ENCODE measurements around the gene SMARCD1. TPM values are rescaled to one million over a fixed set of nuclear protein-coding genes. Genes with fewer than 3 reads are reported as not detected.

The SMARCD1 gene
- total and polyA plus RNA-seq, 9 of the 15 experiments (the other 6 are each of a cell fraction or from before 2014, with no cell fraction given), result 0.86 to 91.7 (median 48.0) TPM

DNA sequence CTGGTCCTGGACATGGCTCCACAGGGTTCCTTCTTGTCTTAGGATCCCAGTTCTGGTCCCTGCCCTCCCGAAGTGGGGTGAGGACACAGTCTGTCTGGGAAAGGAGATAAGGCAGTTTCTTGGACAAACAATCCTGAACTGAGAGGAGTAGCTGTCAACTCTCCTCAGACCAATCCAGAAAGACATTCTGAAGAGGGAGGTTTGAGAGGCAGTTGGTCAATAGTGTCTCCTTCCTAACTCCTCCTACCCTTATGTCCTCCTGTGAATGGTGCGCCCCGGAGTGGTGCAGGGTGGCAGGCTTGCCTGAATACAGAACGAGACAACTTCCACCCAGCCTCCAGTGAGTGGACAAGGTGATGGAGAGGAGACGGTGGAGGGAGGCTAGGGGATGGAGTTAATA, 43.2 kb upstream of the SMARCD1 start (continued):
- TF ChIP-seq, protein P1, sequence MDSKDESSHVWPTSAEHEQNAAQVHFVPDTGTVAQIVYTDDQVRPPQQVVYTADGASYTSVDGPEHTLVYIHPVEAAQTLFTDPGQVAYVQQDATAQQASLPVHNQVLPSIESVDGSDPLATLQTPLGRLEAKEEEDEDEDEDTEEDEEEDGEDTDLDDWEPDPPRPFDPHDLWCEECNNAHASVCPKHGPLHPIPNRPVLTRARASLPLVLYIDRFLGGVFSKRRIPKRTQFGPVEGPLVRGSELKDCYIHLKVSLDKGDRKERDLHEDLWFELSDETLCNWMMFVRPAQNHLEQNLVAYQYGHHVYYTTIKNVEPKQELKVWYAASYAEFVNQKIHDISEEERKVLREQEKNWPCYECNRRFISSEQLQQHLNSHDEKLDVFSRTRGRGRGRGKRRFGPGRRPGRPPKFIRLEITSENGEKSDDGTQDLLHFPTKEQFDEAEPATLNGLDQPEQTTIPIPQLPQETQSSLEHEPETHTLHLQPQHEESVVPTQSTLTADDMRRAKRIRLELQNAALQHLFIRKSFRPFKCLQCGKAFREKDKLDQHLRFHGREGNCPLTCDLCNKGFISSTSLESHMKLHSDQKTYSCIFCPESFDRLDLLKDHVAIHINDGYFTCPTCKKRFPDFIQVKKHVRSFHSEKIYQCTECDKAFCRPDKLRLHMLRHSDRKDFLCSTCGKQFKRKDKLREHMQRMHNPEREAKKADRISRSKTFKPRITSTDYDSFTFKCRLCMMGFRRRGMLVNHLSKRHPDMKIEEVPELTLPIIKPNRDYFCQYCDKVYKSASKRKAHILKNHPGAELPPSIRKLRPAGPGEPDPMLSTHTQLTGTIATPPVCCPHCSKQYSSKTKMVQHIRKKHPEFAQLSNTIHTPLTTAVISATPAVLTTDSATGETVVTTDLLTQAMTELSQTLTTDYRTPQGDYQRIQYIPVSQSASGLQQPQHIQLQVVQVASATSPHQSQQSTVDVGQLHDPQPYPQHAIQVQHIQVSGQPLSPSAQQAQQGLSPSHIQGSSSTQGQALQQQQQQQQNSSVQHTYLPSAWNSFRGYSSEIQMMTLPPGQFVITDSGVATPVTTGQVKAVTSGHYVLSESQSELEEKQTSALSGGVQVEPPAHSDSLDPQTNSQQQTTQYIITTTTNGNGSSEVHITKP (IDR thresholded peaks at IDR 0.05; ENCODE audit: partially characterized antibody), result peak; percentile 89
- TF ChIP-seq NFATC3 (IDR thresholded peaks at IDR 0.05) (no peak), ESRRB (CRISPR knock-in tag; IDR thresholded peaks at IDR 0.05; ENCODE audit: borderline replicate concordance) (no peak), HDAC6 (IDR thresholded peaks at IDR 0.05; ENCODE audit: low read depth, low read length) (no peak), BCL6 (CRISPR knock-in tag; IDR thresholded peaks at IDR 0.05) (no peak), BHLHE40 (IDR thresholded peaks at IDR 0.05; ENCODE audit: low read length) (no peak), XRCC4 (IDR thresholded peaks at IDR 0.05; ENCODE audit: extremely low read depth, insufficient read depth, insufficient read length) (no peak), ZNF263 (CRISPR knock-in tag; IDR thresholded peaks at IDR 0.05; ENCODE audit: borderline replicate concordance) (no peak), ZNF133 (CRISPR knock-in tag; IDR thresholded peaks at IDR 0.05) (no peak), FOXJ3 (CRISPR knock-in tag; IDR thresholded peaks at IDR 0.05) (no peak), TEAD4 (IDR thresholded peaks at IDR 0.05; ENCODE audit: low read length) (peak; percentile 83), TEAD4 (CRISPR knock-in tag; IDR thresholded peaks at IDR 0.05; ENCODE audit: borderline replicate concordance) (no peak), HNRNPUL1 (IDR thresholded peaks at IDR 0.05; ENCODE audit: low read length) (no peak)
- TF ChIP-seq, protein P2, sequence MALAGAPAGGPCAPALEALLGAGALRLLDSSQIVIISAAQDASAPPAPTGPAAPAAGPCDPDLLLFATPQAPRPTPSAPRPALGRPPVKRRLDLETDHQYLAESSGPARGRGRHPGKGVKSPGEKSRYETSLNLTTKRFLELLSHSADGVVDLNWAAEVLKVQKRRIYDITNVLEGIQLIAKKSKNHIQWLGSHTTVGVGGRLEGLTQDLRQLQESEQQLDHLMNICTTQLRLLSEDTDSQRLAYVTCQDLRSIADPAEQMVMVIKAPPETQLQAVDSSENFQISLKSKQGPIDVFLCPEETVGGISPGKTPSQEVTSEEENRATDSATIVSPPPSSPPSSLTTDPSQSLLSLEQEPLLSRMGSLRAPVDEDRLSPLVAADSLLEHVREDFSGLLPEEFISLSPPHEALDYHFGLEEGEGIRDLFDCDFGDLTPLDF (CRISPR knock-in tag; IDR thresholded peaks at IDR 0.05), result no peak
- TF ChIP-seq, protein P3, sequence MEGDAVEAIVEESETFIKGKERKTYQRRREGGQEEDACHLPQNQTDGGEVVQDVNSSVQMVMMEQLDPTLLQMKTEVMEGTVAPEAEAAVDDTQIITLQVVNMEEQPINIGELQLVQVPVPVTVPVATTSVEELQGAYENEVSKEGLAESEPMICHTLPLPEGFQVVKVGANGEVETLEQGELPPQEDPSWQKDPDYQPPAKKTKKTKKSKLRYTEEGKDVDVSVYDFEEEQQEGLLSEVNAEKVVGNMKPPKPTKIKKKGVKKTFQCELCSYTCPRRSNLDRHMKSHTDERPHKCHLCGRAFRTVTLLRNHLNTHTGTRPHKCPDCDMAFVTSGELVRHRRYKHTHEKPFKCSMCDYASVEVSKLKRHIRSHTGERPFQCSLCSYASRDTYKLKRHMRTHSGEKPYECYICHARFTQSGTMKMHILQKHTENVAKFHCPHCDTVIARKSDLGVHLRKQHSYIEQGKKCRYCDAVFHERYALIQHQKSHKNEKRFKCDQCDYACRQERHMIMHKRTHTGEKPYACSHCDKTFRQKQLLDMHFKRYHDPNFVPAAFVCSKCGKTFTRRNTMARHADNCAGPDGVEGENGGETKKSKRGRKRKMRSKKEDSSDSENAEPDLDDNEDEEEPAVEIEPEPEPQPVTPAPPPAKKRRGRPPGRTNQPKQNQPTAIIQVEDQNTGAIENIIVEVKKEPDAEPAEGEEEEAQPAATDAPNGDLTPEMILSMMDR (IDR thresholded peaks at IDR 0.05 in 2 of 3, conservative IDR thresholded peaks at IDR 0.05 in 1 of 3; ENCODE audit: insufficient read depth in 2 of 3, low read depth in 1 of 3, low read length in 3 of 3), result peak; percentile 24 to 28 (median 28); a peak in 2 of 6 replicates
- TF ChIP-seq, protein P4, sequence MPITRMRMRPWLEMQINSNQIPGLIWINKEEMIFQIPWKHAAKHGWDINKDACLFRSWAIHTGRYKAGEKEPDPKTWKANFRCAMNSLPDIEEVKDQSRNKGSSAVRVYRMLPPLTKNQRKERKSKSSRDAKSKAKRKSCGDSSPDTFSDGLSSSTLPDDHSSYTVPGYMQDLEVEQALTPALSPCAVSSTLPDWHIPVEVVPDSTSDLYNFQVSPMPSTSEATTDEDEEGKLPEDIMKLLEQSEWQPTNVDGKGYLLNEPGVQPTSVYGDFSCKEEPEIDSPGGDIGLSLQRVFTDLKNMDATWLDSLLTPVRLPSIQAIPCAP (CRISPR knock-in tag; IDR thresholded peaks at IDR 0.05; ENCODE audit: borderline replicate concordance), result no peak
- TF ChIP-seq, protein P5, sequence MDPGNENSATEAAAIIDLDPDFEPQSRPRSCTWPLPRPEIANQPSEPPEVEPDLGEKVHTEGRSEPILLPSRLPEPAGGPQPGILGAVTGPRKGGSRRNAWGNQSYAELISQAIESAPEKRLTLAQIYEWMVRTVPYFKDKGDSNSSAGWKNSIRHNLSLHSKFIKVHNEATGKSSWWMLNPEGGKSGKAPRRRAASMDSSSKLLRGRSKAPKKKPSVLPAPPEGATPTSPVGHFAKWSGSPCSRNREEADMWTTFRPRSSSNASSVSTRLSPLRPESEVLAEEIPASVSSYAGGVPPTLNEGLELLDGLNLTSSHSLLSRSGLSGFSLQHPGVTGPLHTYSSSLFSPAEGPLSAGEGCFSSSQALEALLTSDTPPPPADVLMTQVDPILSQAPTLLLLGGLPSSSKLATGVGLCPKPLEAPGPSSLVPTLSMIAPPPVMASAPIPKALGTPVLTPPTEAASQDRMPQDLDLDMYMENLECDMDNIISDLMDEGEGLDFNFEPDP (CRISPR knock-in tag; IDR thresholded peaks at IDR 0.05), result no peak

Measured in K562 (cell line).